H1 (cell line): ENCODE data around the gene TTI1. TPM values are rescaled to one million over a fixed set of nuclear protein-coding genes. Genes with fewer than 3 reads are reported as not detected.

Experiments used
- CTCF ChIA-PET: fragments of 300-600 bp; sonication (Branson Sonifier 250); formaldehyde crosslinking; loops from one replicate; lab custom pipeline; 2021; ENCODE audit not compliant: partially characterized antibody; lab: Charles Lee
- POLR2A ChIA-PET: fragments of 300-600 bp; sonication (Branson Sonifier 250); formaldehyde crosslinking; loops from one replicate; lab custom pipeline; 2021; ENCODE audit warnings: inconsistent platforms; ENCODE audit not compliant: partially characterized antibody; lab: Charles Lee
- DNase-seq, 2 experiments: peaks; one replicate each; pipeline versions ENCODE4 v3.0.0 to v3.0.0-alpha.2; 2010 to 2022; ENCODE audit warnings: low spot score in 2 of 2, low read depth in 1 of 2, mixed read lengths in 1 of 2
- FAIRE-seq: peaks from 2 replicates; lab custom pipeline; 2011; peaks lifted over from hg19 to GRCh38; lab: Jason Lieb, UNC
- H2AFZ ChIP-seq: 2 replicates; pipeline ENCODE4 v1.8.1; 2012; ENCODE audit warnings: low read length, inconsistent platforms
- H2AK5ac ChIP-seq: 2 replicates; pipeline ENCODE4 v1.6.1; 2013; ENCODE audit warnings: low read depth, low read length
- H2BK120ac ChIP-seq: replicated peaks from 2 replicates; pipeline ENCODE3; 2013; ENCODE audit warnings: low read depth, low read length, inconsistent platforms
- H2BK12ac ChIP-seq: 2 replicates; pipeline ENCODE4 v1.6.1; 2013; ENCODE audit warnings: low read depth, low read length
- H2BK15ac ChIP-seq: 2 replicates; pipeline ENCODE4 v1.6.1; 2013; ENCODE audit warnings: low read length
- H2BK20ac ChIP-seq: 2 replicates; pipeline ENCODE4 v1.6.1; 2013; ENCODE audit warnings: low read length
- H2BK5ac ChIP-seq: 2 replicates; pipeline ENCODE4 v1.6.1; 2013; ENCODE audit warnings: low read depth, low read length
- H3K14ac ChIP-seq: 2 replicates; pipeline ENCODE4 v1.6.1; 2013; ENCODE audit warnings: inconsistent platforms; ENCODE audit not compliant: insufficient read length
- H3K18ac ChIP-seq: 2 replicates; pipeline ENCODE4 v1.6.1; 2013; ENCODE audit warnings: low read length; ENCODE audit errors: extremely low read depth
- H3K23ac ChIP-seq: 2 replicates; pipeline ENCODE4 v1.6.1; 2013; ENCODE audit warnings: inconsistent platforms; ENCODE audit not compliant: insufficient read length
- H3K23me2 ChIP-seq: 2 replicates; pipeline ENCODE4 v1.6.1; 2013; ENCODE audit warnings: low read depth, low read length
- H3K27ac ChIP-seq: 2 replicates; pipeline ENCODE4 v1.6.1; 2011; ENCODE audit warnings: low read depth, low read length, inconsistent platforms
- H3K27me3 ChIP-seq, 4 experiments: replicated peaks in 1 of 4; 1 replicate in 1 of 4; 2 replicates in 3 of 4; pipeline versions ENCODE4 v1.6.1 to v1.8.1; 2011 to 2013; ENCODE audit warnings: low read length in 3 of 4, mild to moderate bottlenecking in 3 of 4, inconsistent platforms in 2 of 4, mixed read lengths in 2 of 4, moderate library complexity in 1 of 4; ENCODE audit not compliant: control insufficient read depth in 3 of 4, insufficient read depth in 3 of 4; ENCODE audit errors: extremely low read depth in 1 of 4
- H3K36me3 ChIP-seq, 4 experiments: 2 replicates each; pipeline versions ENCODE4 v1.6.1 to v1.8.1; 2011 to 2013; ENCODE audit warnings: mild to moderate bottlenecking in 4 of 4, low read length in 3 of 4, moderate library complexity in 2 of 4, control low read depth in 1 of 4, inconsistent platforms in 1 of 4; ENCODE audit not compliant: insufficient read depth in 4 of 4, control insufficient read depth in 2 of 4
- H3K4ac ChIP-seq: replicated peaks from 2 replicates; pipeline ENCODE3; 2013; ENCODE audit warnings: low read length, low read depth, mixed read lengths, inconsistent platforms; ENCODE audit not compliant: insufficient read length
- H3K4me1 ChIP-seq, 4 experiments: replicated peaks in 1 of 4; 1 replicate in 1 of 4; 2 replicates in 3 of 4; pipeline versions ENCODE4 v1.6.1 to v1.8.1; 2011 to 2013; ENCODE audit warnings: low read length in 3 of 4, inconsistent platforms in 2 of 4, mixed read lengths in 1 of 4; ENCODE audit not compliant: insufficient read depth in 4 of 4, control insufficient read depth in 3 of 4
- H3K4me2 ChIP-seq, 2 experiments: 2 replicates each; pipeline versions ENCODE4 v1.6.1 to v1.8.1; 2011 to 2013; ENCODE audit warnings: low read depth in 2 of 2, low read length in 2 of 2, control low read depth in 1 of 2, inconsistent platforms in 1 of 2, mild to moderate bottlenecking in 1 of 2; ENCODE audit not compliant: insufficient read depth in 1 of 2
- H3K4me3 ChIP-seq, 4 experiments: fragments of 200-600, 300-600 bp in 1 of 4; sonication (generic), shearing (Covaris generic), sonication (Bioruptor Twin) in 1 of 4; 2 replicates each; pipeline versions ENCODE4 v1.5.1 to v1.8.1; 2011 to 2016; ENCODE audit warnings: low read length in 4 of 4, low read depth in 3 of 4, control low read depth in 2 of 4, inconsistent platforms in 2 of 4, mild to moderate bottlenecking in 2 of 4, mixed read lengths in 1 of 4, moderate library complexity in 1 of 4; ENCODE audit not compliant: insufficient read depth in 2 of 4; ENCODE audit errors: extremely low read depth in 1 of 4
- H3K56ac ChIP-seq: replicated peaks from 2 replicates; pipeline ENCODE3; 2013; ENCODE audit warnings: low read depth, mild to moderate bottlenecking, mixed read lengths, low read length, inconsistent platforms; ENCODE audit not compliant: insufficient read length
- H3K79me1 ChIP-seq: 2 replicates; pipeline ENCODE4 v1.6.1; 2013; ENCODE audit warnings: low read depth, low read length, control low read depth
- H3K79me2 ChIP-seq, 2 experiments: 2 replicates each; pipeline versions ENCODE4 v1.6.1 to v1.8.1; 2012 to 2013; ENCODE audit warnings: low read length in 2 of 2, mild to moderate bottlenecking in 2 of 2, inconsistent platforms in 1 of 2; ENCODE audit not compliant: insufficient read depth in 2 of 2, control insufficient read depth in 1 of 2
- H3K9ac ChIP-seq, 4 experiments: replicated peaks in 1 of 4; 1 replicate in 1 of 4; 2 replicates in 3 of 4; pipeline versions ENCODE4 v1.6.1 to v1.8.1; 2011 to 2013; ENCODE audit warnings: low read depth in 3 of 4, low read length in 3 of 4, control low read depth in 2 of 4, mild to moderate bottlenecking in 2 of 4, moderate library complexity in 2 of 4, inconsistent platforms in 1 of 4; ENCODE audit errors: extremely low read depth in 1 of 4
- H3K9me3 ChIP-seq, 2 experiments: 2 replicates each; pipeline versions ENCODE4 v1.6.1 to v1.8.1; 2012 to 2013; ENCODE audit warnings: mild to moderate bottlenecking in 2 of 2, moderate library complexity in 2 of 2, control low read depth in 1 of 2, inconsistent platforms in 1 of 2, low read depth in 1 of 2, low read length in 1 of 2, mixed read lengths in 1 of 2; ENCODE audit not compliant: insufficient read depth in 2 of 2
- H4K20me1 ChIP-seq, 2 experiments: replicated peaks in 1 of 2; 2 replicates each; pipeline versions ENCODE3 to v1.8.1; 2011 to 2013; ENCODE audit warnings: inconsistent platforms in 2 of 2, low read length in 2 of 2, mild to moderate bottlenecking in 1 of 2; ENCODE audit not compliant: insufficient read depth in 2 of 2, control insufficient read depth in 1 of 2
- H4K5ac ChIP-seq: 2 replicates; pipeline ENCODE4 v1.6.1; 2013; ENCODE audit warnings: low read length, low read depth, mixed read lengths, inconsistent platforms; ENCODE audit not compliant: insufficient read length
- H4K8ac ChIP-seq: 2 replicates; pipeline ENCODE4 v1.8.0; 2013; ENCODE audit warnings: mild to moderate bottlenecking, moderate library complexity, low read length, inconsistent platforms; ENCODE audit not compliant: insufficient read depth; ENCODE audit errors: extremely low read depth
- H4K91ac ChIP-seq: replicated peaks from 2 replicates; pipeline ENCODE3; 2013; ENCODE audit warnings: low read length, mixed read lengths, inconsistent platforms; ENCODE audit not compliant: insufficient read length
- CBX5 ChIP-seq: fragments of 300-800, 300-1000 bp; sonication (generic); IDR thresholded peaks from 2 replicates; pipeline ENCODE4 v1.7.1; 2016; ENCODE audit warnings: antibody characterized with exemption, low read length, low read depth
- CREB1 ChIP-seq: IDR thresholded peaks from 2 replicates; pipeline ENCODE4 v1.6.1; 2012; ENCODE audit warnings: inconsistent platforms
- GABPA ChIP-seq: IDR thresholded peaks from 2 replicates; pipeline ENCODE4 v1.6.1; 2011; ENCODE audit warnings: mild to moderate bottlenecking, low read length, moderate library complexity, borderline replicate concordance; ENCODE audit not compliant: insufficient read depth
- GTF2F1 ChIP-seq: IDR thresholded peaks from 2 replicates; pipeline ENCODE4 v1.6.1; 2012; ENCODE audit warnings: low read depth, low read length, improper control_type of control experiment, borderline replicate concordance
- KDM4A ChIP-seq: IDR thresholded peaks from one replicate; pipeline ENCODE4 v1.7.1; 2012; ENCODE audit warnings: low read depth, mild to moderate bottlenecking, moderate library complexity, low read length, inconsistent platforms; ENCODE audit not compliant: severe bottlenecking
- PHF8 ChIP-seq: fragments of 200-600 bp; sonication (generic); conservative IDR thresholded peaks from 2 replicates; pipeline ENCODE4 v1.7.1; 2012; ENCODE audit warnings: low read depth, mild to moderate bottlenecking, inconsistent platforms, low read length, moderate library complexity
- POLR2A ChIP-seq, 2 experiments: IDR thresholded peaks; 1 replicate in 1 of 2; 2 replicates in 1 of 2; pipeline ENCODE4 v1.6.1; 2011; ENCODE audit warnings: low read depth in 2 of 2, low read length in 2 of 2, mild to moderate bottlenecking in 2 of 2; ENCODE audit errors: control extremely low read depth in 1 of 2
- POU5F1 ChIP-seq: IDR thresholded peaks from 2 replicates; pipeline ENCODE4 v1.6.1; 2011; ENCODE audit warnings: low read depth, mild to moderate bottlenecking, low read length, moderate library complexity
- RAD21 ChIP-seq, 2 experiments: IDR thresholded peaks in 1 of 2; conservative IDR thresholded peaks in 1 of 2; 2 replicates each; pipeline ENCODE4 v1.6.1; 2011; ENCODE audit warnings: low read depth in 2 of 2, low read length in 2 of 2, improper control_type of control experiment in 1 of 2, inconsistent platforms in 1 of 2, mild to moderate bottlenecking in 1 of 2, moderate library complexity in 1 of 2
- RFX5 ChIP-seq: IDR thresholded peaks from 2 replicates; pipeline ENCODE4 v1.6.1; 2011; ENCODE audit warnings: low read depth, low read length, improper control_type of control experiment, borderline replicate concordance
- RNF2 ChIP-seq: fragments of 200-900, 300-1000 bp; sonication (generic); IDR thresholded peaks from 2 replicates; pipeline ENCODE4 v1.7.1; 2016; ENCODE audit warnings: borderline replicate concordance, low read depth, mild to moderate bottlenecking, antibody characterized with exemption, low read length; ENCODE audit not compliant: poor library complexity, severe bottlenecking; ENCODE audit errors: missing control alignments
- SIX5 ChIP-seq: IDR thresholded peaks from 2 replicates; pipeline ENCODE4 v1.6.1; 2011; ENCODE audit warnings: mild to moderate bottlenecking, low read depth, low read length
- TAF1 ChIP-seq: IDR thresholded peaks from 2 replicates; pipeline ENCODE4 v1.6.1; 2011; ENCODE audit warnings: mild to moderate bottlenecking, low read depth, low read length
- polyA plus RNA-seq, 7 experiments: library from polyadenylated mRNA; depleted of rRNA in 3 of 7; stranded (reverse) in 5 of 7; unstranded in 2 of 7; fragments of >200 nt in 5 of 7; fragments of 200-250 nt in 2 of 7; gene quantifications; 1 replicate in 5 of 7; 2 replicates in 1 of 7; 4 replicates in 1 of 7; pipeline versions ENCODE4 v1.2.1 to v1.2.3, GENCODE V29; 2011 to 2013; ENCODE audit warnings: missing spikeins in 2 of 7, mixed read lengths in 2 of 7
- total RNA-seq: library from RNA; stranded (reverse); fragmentation: NEBNext Ultra II Directional; extraction: Animal tissue kit (Norgen Biotek cat#: 25700); gene quantifications from 2 replicates; pipeline ENCODE4 v1.2.1, GENCODE V29; 2021

The TTI1 gene
- total and polyA plus RNA-seq, 2 of the 8 experiments (the other 6 are each of a cell fraction or from before 2014, with no cell fraction given) = 34.1 to 47.0 TPM

- H2BK12ac ChIP-seq = no peak overlapping the region
- H2BK15ac ChIP-seq = no peak overlapping the region
- no peak overlapping the region for H2AFZ ChIP-seq
- ChIA-PET CTCF (interaction anchor here (0.6 to 4.0 kb wide), 6 partner anchors 10 to 168 kb away, joined by 3 to 23 read pairs (median 4); no protein-coding TSS in a partner anchor), POLR2A (interaction anchor here (0.7 to 1.0 kb wide), 2 partner anchors 15 to 81 kb away, joined by 3 read pairs; no protein-coding TSS in a partner anchor)
- H3K9me3 ChIP-seq = no peaks in the 10 kb centered on the region
- H4K5ac ChIP-seq = no peak overlapping the region
- H3K79me2 ChIP-seq = peaks cover 0 to 38% of the 10 kb centered on the region in 2 experiments; a peak in 2 of 4 replicates
- H3K27ac ChIP-seq = no peak overlapping the region
- no peak overlapping the region for H2BK120ac ChIP-seq
- H3K4me3 ChIP-seq = no peak overlapping the region
- peaks cover 0 to 3% of the 10 kb centered on the region in 2 experiments for H4K20me1 ChIP-seq
- H3K27me3 ChIP-seq = no peaks in the 10 kb centered on the region
- no peak overlapping the region for H4K91ac ChIP-seq
- no peak overlapping the region for H2BK20ac ChIP-seq
- peaks cover 0 to 20% (median 8%) of the 10 kb centered on the region in 4 experiments; a peak in 5 of 8 replicates for H3K36me3 ChIP-seq
- DNase-seq (no peak), FAIRE-seq (no peak)
- H3K9ac ChIP-seq = no peak overlapping the region
- H2BK5ac ChIP-seq = no peak overlapping the region
- no peak overlapping the region for H3K4me2 ChIP-seq
- H3K4me1 ChIP-seq = no peaks in the 10 kb centered on the region
- H2AK5ac ChIP-seq = no peak overlapping the region
- no peak overlapping the region for H3K23ac ChIP-seq
- peaks cover 3% of the 10 kb centered on the region; the same call in 1 of the 2 replicates for H3K79me1 ChIP-seq
- H3K4ac ChIP-seq = no peak overlapping the region
- H3K14ac ChIP-seq = no peak overlapping the region
- no peaks in the 10 kb centered on the region for H3K23me2 ChIP-seq
- H4K8ac ChIP-seq = no peak overlapping the region
- no peak overlapping the region for H3K56ac ChIP-seq
- no peak overlapping the region for H3K18ac ChIP-seq
- TF ChIP-seq KDM4A (no peak), POU5F1 (no peak), CREB1 (no peak), PHF8 (no peak), GTF2F1 (no peak), RFX5 (no peak), CBX5 (no peak), RNF2 (no peak), RAD21 (IDR thresholded peaks at IDR 0.05 in 1 of 2, conservative IDR thresholded peaks at IDR 0.05 in 1 of 2; ENCODE audit: low read depth in 2 of 2, low read length in 2 of 2) (no peak), TAF1 (no peak), POLR2A (IDR thresholded peaks at IDR 0.05; ENCODE audit: control extremely low read depth in 1 of 2, low read depth in 2 of 2, low read length in 2 of 2) (no peak), GABPA (no peak), SIX5 (no peak)
Observed at GRCh38 chr20:38082894-38083293, 49.6 kb upstream of the TTI1 start.
